Loucy (cell line): Measurements from ENCODE around the gene EPS8L3.
A peak's percentile ranks its signal among the peaks of the same experiment; 100 is the strongest.
"Not testable (repeated sequence)": the region's sequence is repeated elsewhere in the genome, so short reads cannot be mapped to it uniquely, and the experiment has no call there.

ENCODE experiments used
- H2AFZ ChIP-seq: fragments of 200-600 bp; sonication (generic); 2 replicates; pipeline ENCODE4 v1.6.0; 2016; ENCODE audit warnings: antibody characterized with exemption, mild to moderate bottlenecking, low read length, moderate library complexity
- H3F3A ChIP-seq: fragments of 200-600 bp; 2 replicates; pipeline ENCODE4 v1.6.0; 2016; ENCODE audit warnings: antibody characterized with exemption, low read depth, mild to moderate bottlenecking
- H3K27me3 ChIP-seq: fragments of 200-600 bp; sonication (generic); 2 replicates; pipeline ENCODE4 v1.6.1; 2014; ENCODE audit warnings: low read length, mild to moderate bottlenecking; ENCODE audit not compliant: insufficient read depth, poor library complexity, severe bottlenecking
- H3K36me3 ChIP-seq: fragments of 200-600 bp; sonication (generic); 2 replicates; pipeline ENCODE4 v1.6.1; 2016; ENCODE audit warnings: low read length; ENCODE audit not compliant: insufficient read depth
- H3K4me1 ChIP-seq: fragments of 200-600 bp; sonication (generic); 2 replicates; pipeline ENCODE4 v1.5.1; 2014; ENCODE audit warnings: low read length, mild to moderate bottlenecking; ENCODE audit not compliant: insufficient read depth, poor library complexity, severe bottlenecking
- H3K4me2 ChIP-seq: fragments of 200-600 bp; sonication (generic); 2 replicates; pipeline ENCODE4 v1.6.0; 2014; ENCODE audit warnings: antibody characterized with exemption, low read length, low read depth, mild to moderate bottlenecking; ENCODE audit not compliant: poor library complexity, severe bottlenecking
- H3K4me3 ChIP-seq: fragments of 200-600 bp; sonication (generic); 2 replicates; pipeline ENCODE4 v1.5.1; 2014; ENCODE audit warnings: low read length, mild to moderate bottlenecking, mixed read lengths; ENCODE audit not compliant: poor library complexity, severe bottlenecking
- H3K79me2 ChIP-seq: fragments of 200-600 bp; sonication (generic); 2 replicates; pipeline ENCODE4 v1.6.1; 2014; ENCODE audit warnings: low read length; ENCODE audit not compliant: insufficient read depth
- H3K9ac ChIP-seq: fragments of 200-600 bp; sonication (generic); 2 replicates; pipeline ENCODE4 v1.6.0; 2014; ENCODE audit warnings: mild to moderate bottlenecking, low read depth, low read length, moderate library complexity; ENCODE audit not compliant: poor library complexity, severe bottlenecking
- H3K9me2 ChIP-seq: fragments of 200-600 bp; sonication (generic); replicated peaks from 2 replicates; pipeline ENCODE4 v1.6.1; 2016; ENCODE audit warnings: low read depth, low read length, mixed read lengths
- H3K9me3 ChIP-seq: fragments of 200-600 bp; sonication (generic); 2 replicates; pipeline ENCODE4 v1.6.1; 2014; ENCODE audit warnings: mild to moderate bottlenecking, antibody characterized with exemption, low read length, low read depth; ENCODE audit not compliant: insufficient read depth
- H4K20me1 ChIP-seq: fragments of 200-600 bp; sonication (generic); 2 replicates; pipeline ENCODE4 v1.6.0; 2014; ENCODE audit warnings: antibody characterized with exemption, low read length, mild to moderate bottlenecking; ENCODE audit not compliant: insufficient read depth, poor library complexity, severe bottlenecking
- CTCF ChIP-seq: fragments of 200-600 bp; sonication (generic); conservative IDR thresholded peaks from 2 replicates; pipeline ENCODE4 v1.5.1; 2014; ENCODE audit warnings: mild to moderate bottlenecking, antibody characterized with exemption, low read length
- EZH2phosphoT487 ChIP-seq: fragments of 200-600 bp; IDR thresholded peaks from 2 replicates; pipeline ENCODE4 v1.6.1; 2018; ENCODE audit warnings: antibody characterized with exemption, mild to moderate bottlenecking, moderate library complexity, borderline replicate concordance

The EPS8L3 gene

GRCh38 chr1:109714661-109715372 is 48.9 kb downstream of the EPS8L3 start:
- Histone ChIP-seq H3K79me2 (no peaks in the 10 kb centered on the region), H3F3A (no peaks in the 10 kb centered on the region), H3K36me3 (no peaks in the 10 kb centered on the region), H3K9ac (no peak overlapping the region), H2AFZ (no peak overlapping the region), H4K20me1 (no peaks in the 10 kb centered on the region), H3K4me2 (no peak overlapping the region), H3K27me3 (no peaks in the 10 kb centered on the region), H3K9me3 (no peaks in the 10 kb centered on the region), H3K9me2 (no peaks in the 10 kb centered on the region), H3K4me1 (peaks cover 6% of the 10 kb centered on the region), H3K4me3 (no peak overlapping the region)
- TF ChIP-seq EZH2phosphoT487 = no peak
- TF ChIP-seq CTCF = no peak

GRCh38 chr1:109713636-109714035 is 50.1 kb downstream of the EPS8L3 start:
- Histone ChIP-seq H3K27me3 (no peaks in the 10 kb centered on the region), H3K9ac (no peak overlapping the region), H3K9me2 (no peaks in the 10 kb centered on the region), H3K9me3 (no peaks in the 10 kb centered on the region), H3K79me2 (no peaks in the 10 kb centered on the region), H4K20me1 (no peaks in the 10 kb centered on the region), H2AFZ (no peak overlapping the region), H3K4me2 (no peak overlapping the region), H3K4me1 (no peaks in the 10 kb centered on the region), H3F3A (no peaks in the 10 kb centered on the region), H3K36me3 (no peaks in the 10 kb centered on the region), H3K4me3 (no peak overlapping the region)
- TF ChIP-seq EZH2phosphoT487 (no peak), CTCF (no peak)

GRCh38 chr1:109712321-109712864 is 51.3 kb downstream of the EPS8L3 start:
- Histone ChIP-seq H3K9me2 (no peaks in the 10 kb centered on the region), H3K27me3 (no peaks in the 10 kb centered on the region), H3K36me3 (no peaks in the 10 kb centered on the region), H3K4me1 (no peaks in the 10 kb centered on the region), H4K20me1 (no peaks in the 10 kb centered on the region), H2AFZ (no peak overlapping the region), H3F3A (no peaks in the 10 kb centered on the region), H3K4me3 (no peak overlapping the region), H3K4me2 (no peak overlapping the region), H3K9me3 (no peaks in the 10 kb centered on the region), H3K9ac (no peak overlapping the region), H3K79me2 (no peaks in the 10 kb centered on the region)
- TF ChIP-seq CTCF = no peak
- no peak for TF ChIP-seq EZH2phosphoT487

- H3F3A ChIP-seq, H3K4me1 ChIP-seq, H3K4me2 ChIP-seq, H3K27me3 ChIP-seq, H4K20me1 ChIP-seq, H3K9me2 ChIP-seq, H3K9ac ChIP-seq, H3K79me2 ChIP-seq, H2AFZ ChIP-seq, H3K36me3 ChIP-seq, H3K9me3 ChIP-seq: not testable (repeated sequence)
- H3K4me3 ChIP-seq = peak within 1 kb of the TSS; percentile 25
These were observed 52.0 kb downstream of the EPS8L3 start, which contains the start of gene GSTM5 for GRCh38 chr1:109711593-109712320. GSTM5 (plus strand) TSS chr1:109712251; CDS start chr1:109712313, 62 bp downstream.

- not testable (repeated sequence) for H3K9me3 ChIP-seq, H3K4me1 ChIP-seq, H4K20me1 ChIP-seq, H3F3A ChIP-seq, H3K79me2 ChIP-seq, H3K36me3 ChIP-seq, H3K27me3 ChIP-seq, H3K4me3 ChIP-seq, H3K9me2 ChIP-seq, H2AFZ ChIP-seq, H3K9ac ChIP-seq, H3K4me2 ChIP-seq
These were observed 53.9 kb downstream of the EPS8L3 start for GRCh38 chr1:109709822-109710221.
